Parathyroid adenoma (tissue), 2 donors: Measurements from ENCODE around the gene PCK1.

Experiments
- H2AFZ ChIP-seq: fragments of 300-600 bp; sonication (generic); one replicate; pipeline ENCODE4 v1.7.0; 2017; ENCODE audit warnings: antibody characterized with exemption, mild to moderate bottlenecking
- H3K27ac ChIP-seq: fragments of 300-600 bp; sonication (generic); one replicate; pipeline ENCODE4 v1.7.0; 2017
- H3K27me3 ChIP-seq: fragments of 300-600 bp; sonication (generic); one replicate; pipeline ENCODE4 v1.7.0; 2017; ENCODE audit warnings: low read length; ENCODE audit not compliant: control insufficient read depth, insufficient read depth
- H3K36me3 ChIP-seq: fragments of 300-600 bp; sonication (generic); one replicate; pipeline ENCODE4 v1.7.0; 2017; ENCODE audit warnings: low read length; ENCODE audit not compliant: control insufficient read depth, insufficient read depth
- H3K4me1 ChIP-seq: fragments of 300-600 bp; sonication (generic); one replicate; pipeline ENCODE4 v1.7.0; 2017; ENCODE audit warnings: control low read depth
- H3K4me2 ChIP-seq: fragments of 300-600 bp; sonication (generic); one replicate; pipeline ENCODE4 v1.7.0; 2017; ENCODE audit warnings: low read length
- H3K4me3 ChIP-seq: fragments of 300-600 bp; sonication (generic); one replicate; pipeline ENCODE4 v1.7.0; 2017; ENCODE audit warnings: low read depth, low read length
- H3K79me2 ChIP-seq: fragments of 300-600 bp; sonication (generic); one replicate; pipeline ENCODE4 v1.7.0; 2017; ENCODE audit warnings: control low read depth
- H3K9ac ChIP-seq: fragments of 300-600 bp; sonication (generic); one replicate; pipeline ENCODE4 v1.7.0; 2017; ENCODE audit warnings: mild to moderate bottlenecking
- H3K9me3 ChIP-seq: fragments of 300-600 bp; sonication (generic); one replicate; pipeline ENCODE4 v1.7.0; 2017; ENCODE audit warnings: low read length; ENCODE audit not compliant: control insufficient read depth
- CTCF ChIP-seq: fragments of 300-600 bp; sonication (generic); IDR thresholded peaks from one replicate; pipeline ENCODE4 v1.7.0; 2017; ENCODE audit warnings: antibody characterized with exemption, mild to moderate bottlenecking
- donor health status: primary hyperparathyroidism.

The PCK1 gene

GRCh38 chr20:57601211-57601570 lies 40.3 kb downstream of the PCK1 start:
- Histone ChIP-seq H2AFZ (no peak overlapping the region), H3K4me1 (no peaks in the 10 kb centered on the region), H3K4me2 (no peak overlapping the region), H3K27ac (no peak overlapping the region), H3K9me3 (no peaks in the 10 kb centered on the region), H3K79me2 (no peaks in the 10 kb centered on the region), H3K9ac (no peak overlapping the region), H3K36me3 (no peaks in the 10 kb centered on the region), H3K4me3 (no peak overlapping the region), H3K27me3 (no peaks in the 10 kb centered on the region)
- TF ChIP-seq CTCF = no peak

GRCh38 chr20:57601737-57602136 lies 40.8 kb downstream of the PCK1 start:
- Histone ChIP-seq H3K4me3 (no peak overlapping the region), H3K9ac (no peak overlapping the region), H3K36me3 (no peaks in the 10 kb centered on the region), H3K27ac (no peak overlapping the region), H3K9me3 (no peaks in the 10 kb centered on the region), H3K27me3 (no peaks in the 10 kb centered on the region), H3K4me2 (no peak overlapping the region), H3K4me1 (no peaks in the 10 kb centered on the region), H3K79me2 (no peaks in the 10 kb centered on the region), H2AFZ (no peak overlapping the region)
- no peak for TF ChIP-seq CTCF

GRCh38 chr20:57603120-57603519 lies 42.2 kb downstream of the PCK1 start:
- Histone ChIP-seq H3K9ac (no peak overlapping the region), H3K4me2 (no peak overlapping the region), H3K79me2 (no peaks in the 10 kb centered on the region), H3K4me1 (no peaks in the 10 kb centered on the region), H3K27ac (no peak overlapping the region), H3K27me3 (no peaks in the 10 kb centered on the region), H2AFZ (no peak overlapping the region), H3K9me3 (no peaks in the 10 kb centered on the region), H3K4me3 (no peak overlapping the region), H3K36me3 (no peaks in the 10 kb centered on the region)
- TF ChIP-seq CTCF = no peak

- Histone ChIP-seq H3K27me3 (no peaks in the 10 kb centered on the region), H3K4me3 (no peak overlapping the region), H3K79me2 (no peaks in the 10 kb centered on the region), H2AFZ (no peak overlapping the region), H3K4me2 (no peak overlapping the region), H3K9ac (no peak overlapping the region), H3K36me3 (no peaks in the 10 kb centered on the region), H3K27ac (no peak overlapping the region), H3K4me1 (no peaks in the 10 kb centered on the region), H3K9me3 (no peaks in the 10 kb centered on the region)
- TF ChIP-seq CTCF = no peak
Measured at GRCh38 chr20:57605045-57605444, 44.1 kb downstream of the PCK1 start.

- Histone ChIP-seq H3K79me2 (no peaks in the 10 kb centered on the region), H2AFZ (no peak overlapping the region), H3K9ac (no peak overlapping the region), H3K4me1 (no peaks in the 10 kb centered on the region), H3K27ac (no peak overlapping the region), H3K4me3 (no peak overlapping the region), H3K9me3 (no peaks in the 10 kb centered on the region), H3K27me3 (no peaks in the 10 kb centered on the region), H3K36me3 (no peaks in the 10 kb centered on the region), H3K4me2 (no peak overlapping the region)
- no peak for TF ChIP-seq CTCF
Measured at GRCh38 chr20:57605878-57606277, 45.0 kb downstream of the PCK1 start.
